WERI-Rb-1 (cell line): Measurements from ENCODE around the gene SH3RF2.

Experiments
- DNase-seq: peaks from one replicate; pipeline ENCODE4 v3.0.0-alpha.2; 2020
- H3K27ac ChIP-seq: fragments of 250-450 bp; sonication (Bioruptor Pico); 2 replicates; pipeline ENCODE4 v1.5.1; 2020; ENCODE audit warnings: mild to moderate bottlenecking, moderate library complexity
- H3K27me3 ChIP-seq: fragments of 250-450 bp; sonication (Bioruptor Pico); 2 replicates; pipeline ENCODE4 v1.5.1; 2021; ENCODE audit warnings: mild to moderate bottlenecking, low read depth, moderate library complexity; ENCODE audit not compliant: insufficient read depth, severe bottlenecking
- H3K36me3 ChIP-seq: fragments of 250-450 bp; sonication (Bioruptor Pico); 2 replicates; pipeline ENCODE4 v1.5.1; 2020; ENCODE audit warnings: mild to moderate bottlenecking, moderate library complexity
- H3K4me3 ChIP-seq: 2 replicates; pipeline ENCODE4 v1.5.1; 2011; ENCODE audit warnings: low read depth, mild to moderate bottlenecking, control low read depth, low read length
- H3K9me3 ChIP-seq: fragments of 250-450 bp; sonication (Bioruptor Pico); 2 replicates; pipeline ENCODE4 v1.5.1; 2021; ENCODE audit warnings: mild to moderate bottlenecking, moderate library complexity; ENCODE audit not compliant: severe bottlenecking
- TF ChIP-seq, protein P1 (sequence below): IDR thresholded peaks from 2 replicates; pipeline ENCODE4 v1.5.1; 2011; ENCODE audit warnings: low read depth, mild to moderate bottlenecking, control low read depth, inconsistent platforms, low read length

The SH3RF2 gene

DNA sequence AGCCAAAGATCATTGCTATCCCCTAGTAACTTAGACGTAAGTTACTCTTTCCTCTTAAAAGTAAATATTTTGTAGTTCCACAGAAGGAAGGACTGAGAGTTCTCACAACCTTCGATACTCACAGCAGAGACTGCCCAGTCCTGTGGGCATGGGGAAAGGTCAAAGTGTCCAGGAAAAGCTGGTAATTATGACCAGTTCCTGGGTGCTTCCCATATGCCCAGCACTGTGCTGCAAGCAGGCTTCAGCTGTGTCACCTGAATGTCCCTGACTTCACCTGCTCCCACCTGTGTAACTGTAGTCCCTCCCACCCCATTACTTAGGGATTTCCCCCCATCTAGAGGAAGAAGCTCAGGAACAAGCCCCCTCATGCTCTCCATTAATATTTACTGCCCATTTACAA is 18.0 kb upstream of the SH3RF2 start:
- Histone ChIP-seq H3K27ac (no peak overlapping the region), H3K4me3 (no peak overlapping the region), H3K36me3 (no peaks in the 10 kb centered on the region), H3K9me3 (no peaks in the 10 kb centered on the region), H3K27me3 (no peaks in the 10 kb centered on the region)
- no peak for DNase-seq
- TF ChIP-seq, protein P1, sequence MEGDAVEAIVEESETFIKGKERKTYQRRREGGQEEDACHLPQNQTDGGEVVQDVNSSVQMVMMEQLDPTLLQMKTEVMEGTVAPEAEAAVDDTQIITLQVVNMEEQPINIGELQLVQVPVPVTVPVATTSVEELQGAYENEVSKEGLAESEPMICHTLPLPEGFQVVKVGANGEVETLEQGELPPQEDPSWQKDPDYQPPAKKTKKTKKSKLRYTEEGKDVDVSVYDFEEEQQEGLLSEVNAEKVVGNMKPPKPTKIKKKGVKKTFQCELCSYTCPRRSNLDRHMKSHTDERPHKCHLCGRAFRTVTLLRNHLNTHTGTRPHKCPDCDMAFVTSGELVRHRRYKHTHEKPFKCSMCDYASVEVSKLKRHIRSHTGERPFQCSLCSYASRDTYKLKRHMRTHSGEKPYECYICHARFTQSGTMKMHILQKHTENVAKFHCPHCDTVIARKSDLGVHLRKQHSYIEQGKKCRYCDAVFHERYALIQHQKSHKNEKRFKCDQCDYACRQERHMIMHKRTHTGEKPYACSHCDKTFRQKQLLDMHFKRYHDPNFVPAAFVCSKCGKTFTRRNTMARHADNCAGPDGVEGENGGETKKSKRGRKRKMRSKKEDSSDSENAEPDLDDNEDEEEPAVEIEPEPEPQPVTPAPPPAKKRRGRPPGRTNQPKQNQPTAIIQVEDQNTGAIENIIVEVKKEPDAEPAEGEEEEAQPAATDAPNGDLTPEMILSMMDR, result no peak

DNA sequence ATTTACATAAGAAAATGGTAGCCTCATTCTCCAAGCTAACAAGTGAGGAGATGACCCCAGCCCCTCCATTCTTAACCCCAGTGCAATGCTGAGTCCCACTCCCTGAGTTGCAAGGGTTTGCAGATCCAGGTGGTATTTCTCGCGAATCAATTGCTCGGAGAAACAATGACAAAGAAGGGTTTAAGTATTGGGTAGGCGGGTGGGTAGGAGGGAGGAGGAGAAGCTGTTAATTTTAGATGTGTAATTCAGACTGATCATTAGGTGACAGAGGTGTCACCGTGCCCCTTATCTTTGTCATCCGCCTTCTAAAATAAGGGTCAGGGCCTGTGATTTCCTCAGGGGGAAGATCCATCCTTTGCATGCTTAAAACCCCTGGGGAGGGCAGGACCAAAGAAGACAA is 17.0 kb upstream of the SH3RF2 start:
- TF ChIP-seq, protein P1, result no peak
- Histone ChIP-seq H3K9me3 (no peaks in the 10 kb centered on the region), H3K4me3 (no peak overlapping the region), H3K36me3 (no peaks in the 10 kb centered on the region), H3K27me3 (no peaks in the 10 kb centered on the region), H3K27ac (no peak overlapping the region)
- DNase-seq, result no peak

DNA sequence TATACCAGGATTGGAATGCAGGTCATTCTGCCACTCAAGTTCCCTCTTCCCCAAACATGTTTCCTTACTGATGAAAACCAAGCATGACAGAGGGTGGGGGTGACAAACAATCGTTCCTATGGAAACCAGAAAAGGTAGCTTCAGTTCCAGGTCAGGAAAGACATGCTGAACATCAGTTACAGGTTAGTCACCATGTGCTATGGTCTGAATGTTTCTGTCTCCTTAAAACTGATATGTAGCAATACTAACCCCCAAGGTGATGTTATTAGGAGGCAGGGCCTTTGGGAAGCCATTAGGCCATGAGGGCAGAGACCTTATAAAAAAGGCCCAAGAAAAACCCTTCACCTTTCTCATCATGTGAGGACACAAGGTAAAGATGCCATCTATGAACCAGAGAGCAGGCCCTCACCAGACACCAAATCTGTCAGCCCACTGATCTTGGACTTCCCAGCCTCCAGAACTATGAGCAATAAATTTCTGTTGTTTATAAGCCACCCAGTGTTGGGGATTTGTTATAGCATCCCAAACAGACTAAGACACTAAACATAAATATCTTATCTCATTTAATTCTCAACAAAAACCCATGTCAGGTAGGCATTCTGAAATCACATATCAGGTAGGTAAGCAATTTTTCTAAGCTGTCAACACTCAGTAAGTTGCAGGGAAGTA is 15.7 kb upstream of the SH3RF2 start:
- no peak overlapping the region for H3K4me3 ChIP-seq
- H3K9me3 ChIP-seq, result no peaks in the 10 kb centered on the region
- TF ChIP-seq, protein P1, result no peak
- H3K27ac ChIP-seq, result no peak overlapping the region
- H3K27me3 ChIP-seq, result no peaks in the 10 kb centered on the region
- H3K36me3 ChIP-seq, result no peaks in the 10 kb centered on the region
- DNase-seq, result no peak

GRCh38 chr5:145921211-145921610 is 15.2 kb upstream of the SH3RF2 start:
- DNase-seq, result no peak
- TF ChIP-seq, protein P1, result no peak
- H3K27ac ChIP-seq, result no peak overlapping the region

DNA sequence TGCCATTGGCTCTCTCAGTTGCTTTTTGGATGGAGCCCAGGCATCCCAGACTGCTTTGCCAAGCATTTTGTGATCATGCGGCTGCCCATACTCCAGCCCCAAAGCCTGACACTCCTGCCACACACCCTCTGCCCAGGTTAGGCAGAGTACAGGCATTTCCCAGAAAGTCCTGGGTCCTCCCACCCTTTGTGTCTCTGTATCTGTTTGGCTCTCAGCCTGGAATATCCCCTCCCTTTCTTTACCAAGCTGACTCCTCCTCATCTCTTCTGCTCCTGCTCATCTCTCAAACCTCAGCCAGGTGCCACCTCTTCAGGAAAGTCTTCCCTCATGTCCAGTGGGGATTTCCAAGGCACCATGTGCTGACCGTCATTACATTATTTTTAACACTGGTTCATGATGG is 14.3 kb upstream of the SH3RF2 start:
- DNase-seq, result no peak
- Histone ChIP-seq H3K27ac (no peak overlapping the region), H3K36me3 (no peaks in the 10 kb centered on the region), H3K27me3 (no peaks in the 10 kb centered on the region), H3K9me3 (no peaks in the 10 kb centered on the region), H3K4me3 (no peak overlapping the region)
- TF ChIP-seq, protein P1, result no peak

More at GRCh38 chr5:145921211-145921610, 15.2 kb upstream of the SH3RF2 start:
- Histone ChIP-seq H3K27me3 (no peaks in the 10 kb centered on the region), H3K4me3 (no peak overlapping the region), H3K9me3 (no peaks in the 10 kb centered on the region), H3K36me3 (no peaks in the 10 kb centered on the region)

GRCh38 chr5:145923405-145923804 is 13.0 kb upstream of the SH3RF2 start:
- TF ChIP-seq, protein P1, result no peak
- H3K4me3 ChIP-seq, result no peak overlapping the region
- H3K27ac ChIP-seq, result no peak overlapping the region
- H3K9me3 ChIP-seq, result no peaks in the 10 kb centered on the region
- no peak for DNase-seq
- H3K36me3 ChIP-seq, result no peaks in the 10 kb centered on the region
- no peaks in the 10 kb centered on the region for H3K27me3 ChIP-seq
